HG03469 (cell line): ENCODE data around the gene HDAC4.

ENCODE experiments used
- ATAC-seq: cut with Tn5 transposase; IDR thresholded peaks from one replicate; pipeline ENCODE4 v1.9.1; 2021; ENCODE audit warnings: mild to moderate bottlenecking, moderate library complexity, moderate number of reproducible peaks; ENCODE audit not compliant: unreplicated experiment

The HDAC4 gene

GRCh38 chr2:239009589-239009961, 391.2 kb downstream of the HDAC4 start:
- no peak for ATAC-seq

DNA sequence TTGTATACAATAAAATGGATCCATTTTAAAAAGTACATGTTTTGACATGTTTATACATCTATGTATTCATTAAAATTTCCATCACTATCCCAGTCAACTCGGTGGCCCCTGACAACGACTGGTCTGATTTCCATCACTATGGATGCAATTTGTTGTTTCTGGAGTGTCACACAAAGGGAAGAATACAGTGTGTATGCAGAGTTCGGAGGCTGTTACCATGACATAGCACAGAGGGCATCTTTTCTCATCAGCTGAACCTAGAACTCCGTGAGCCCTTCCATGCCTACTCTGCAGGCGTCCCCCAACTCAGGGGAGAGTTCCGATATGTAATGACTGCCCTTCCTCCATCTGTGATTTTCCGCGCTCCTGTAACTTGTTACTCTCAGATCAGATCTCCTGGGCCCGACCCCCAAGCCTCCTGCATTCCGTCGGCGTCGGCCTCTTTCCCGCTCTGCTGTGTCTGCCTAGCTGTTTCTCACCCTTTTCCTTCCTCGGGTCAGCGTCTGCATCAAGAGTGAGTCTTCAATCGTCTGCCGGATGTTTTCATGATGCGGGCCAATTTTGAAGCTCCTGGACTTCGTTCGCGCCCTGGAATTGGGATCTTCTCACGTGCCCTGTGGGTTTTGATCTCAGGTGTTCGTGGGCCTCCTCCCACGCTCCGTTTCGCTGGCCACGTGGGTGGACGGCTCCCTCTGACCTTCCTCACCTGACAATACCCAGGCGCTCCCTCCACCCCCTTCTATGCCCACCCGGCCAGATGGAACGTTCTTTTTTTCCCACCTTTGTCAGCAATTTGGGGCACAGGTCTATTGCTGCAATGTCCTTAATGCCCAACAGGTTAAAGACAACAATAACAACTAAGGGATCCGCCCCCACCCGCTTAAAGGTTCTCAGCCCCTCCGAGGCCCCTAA, 391.9 kb downstream of the HDAC4 start:
- ATAC-seq = no peak

- no peak for ATAC-seq
Measured at GRCh38 chr2:239008004-239008403, 392.8 kb downstream of the HDAC4 start.

- no peak for ATAC-seq
Measured at GRCh38 chr2:239006622-239007285, 394.1 kb downstream of the HDAC4 start.

GRCh38 chr2:239005586-239005985, 395.2 kb downstream of the HDAC4 start:
- ATAC-seq = no peak

DNA sequence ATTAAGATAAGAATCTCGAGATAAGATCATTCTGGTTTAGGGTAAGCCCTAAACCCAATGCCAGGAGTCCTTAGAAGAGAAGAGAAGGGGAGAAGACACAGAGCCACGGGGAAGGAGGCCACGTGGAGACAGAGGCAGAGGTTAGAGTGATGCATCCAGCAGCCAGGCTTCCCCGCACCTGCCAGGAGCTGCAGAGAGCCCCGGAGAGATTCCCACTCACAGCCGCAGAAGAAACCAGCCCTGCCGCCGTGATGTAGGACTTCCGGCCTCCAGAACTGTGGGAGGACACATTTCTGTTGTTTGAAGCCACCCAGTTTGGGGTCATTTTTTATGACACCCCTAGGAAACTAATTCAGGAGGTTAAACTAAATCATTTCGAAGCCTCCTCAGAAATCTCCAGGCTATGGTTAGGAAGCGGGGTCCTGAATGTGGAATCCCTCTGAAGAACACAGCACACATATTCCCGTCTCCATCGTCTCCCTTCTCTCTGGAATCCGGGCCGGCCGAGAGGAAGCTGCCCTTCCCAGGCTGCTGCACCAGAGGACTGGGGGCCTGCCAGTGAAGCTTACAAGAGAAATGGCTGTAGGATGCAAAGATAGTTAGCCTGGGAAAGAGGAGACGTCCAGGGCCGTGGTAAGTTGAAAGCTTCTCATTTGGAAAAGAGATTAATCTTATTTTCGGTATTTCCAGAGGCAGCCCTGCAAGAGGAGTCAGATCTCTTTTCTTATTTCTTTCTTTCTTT, 396.4 kb downstream of the HDAC4 start:
- ATAC-seq = no peak

DNA sequence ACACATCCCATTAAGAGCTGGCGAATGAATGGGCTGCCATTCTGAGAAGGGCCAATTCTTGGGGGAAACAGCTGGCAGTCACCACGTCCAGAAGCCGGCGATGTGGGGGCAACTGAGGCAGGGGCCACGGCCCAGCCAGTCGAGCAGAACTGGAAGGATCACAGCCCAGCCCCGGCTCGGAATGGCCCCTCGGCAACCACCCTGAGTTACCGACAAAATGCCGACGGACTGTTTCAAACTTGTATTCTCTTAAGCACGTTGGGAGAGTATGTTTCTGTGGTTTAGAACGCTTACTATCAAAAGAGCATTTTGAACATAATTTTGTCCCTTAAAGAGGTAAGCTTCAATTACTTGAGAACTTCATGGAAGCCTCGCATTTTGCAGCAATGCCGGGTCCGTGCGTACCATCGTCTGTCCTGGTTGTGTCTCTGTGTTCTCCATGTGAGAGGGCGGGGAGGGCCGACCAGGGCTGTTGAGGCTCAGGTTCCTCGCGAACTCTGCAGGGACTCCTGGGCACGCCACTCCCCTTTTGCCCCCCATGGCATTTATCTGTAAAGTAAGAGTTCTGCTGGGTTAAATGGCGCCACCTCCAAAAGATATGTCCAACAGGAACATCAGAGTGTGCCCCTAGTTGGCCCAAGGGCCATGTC, 397.1 kb downstream of the HDAC4 start:
- ATAC-seq = no peak

GRCh38 chr2:239002954-239003623, 397.7 kb downstream of the HDAC4 start:
- ATAC-seq = no peak

- no peak for ATAC-seq
Measured at GRCh38 chr2:239002591-239002953, 398.2 kb downstream of the HDAC4 start.

GRCh38 chr2:239001794-239002193, 399.0 kb downstream of the HDAC4 start:
- ATAC-seq = no peak

DNA sequence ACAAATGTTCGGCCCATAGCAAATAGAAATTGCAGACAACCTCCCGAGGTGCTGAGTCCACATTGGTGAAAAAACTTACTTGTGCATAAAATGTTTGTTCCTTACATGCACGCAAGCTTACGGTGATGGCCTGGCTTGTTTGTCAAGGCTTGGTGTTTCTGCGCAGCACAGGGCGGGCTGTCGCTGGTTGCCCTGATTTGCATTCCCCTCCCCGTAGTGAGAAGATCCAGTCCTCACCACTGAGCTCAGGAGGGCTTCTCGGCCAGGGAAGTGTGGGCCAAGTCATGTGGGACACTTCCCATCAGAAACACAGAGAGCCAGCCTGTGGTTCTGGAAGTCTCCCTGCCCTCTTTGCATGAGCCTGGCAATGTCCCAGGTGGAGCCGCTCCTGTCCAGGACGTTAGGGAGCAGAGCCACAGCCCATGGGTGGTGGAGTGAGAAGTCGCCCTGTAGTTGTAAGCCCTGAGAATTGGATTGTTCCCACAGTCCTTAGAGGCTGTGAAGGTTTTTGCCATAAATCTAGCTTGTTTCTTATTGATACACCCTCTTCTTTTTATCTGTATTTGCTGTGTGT, 400.2 kb downstream of the HDAC4 start:
- no peak for ATAC-seq

- no peak for ATAC-seq
Measured at GRCh38 chr2:239000089-239000488, 400.7 kb downstream of the HDAC4 start.

DNA sequence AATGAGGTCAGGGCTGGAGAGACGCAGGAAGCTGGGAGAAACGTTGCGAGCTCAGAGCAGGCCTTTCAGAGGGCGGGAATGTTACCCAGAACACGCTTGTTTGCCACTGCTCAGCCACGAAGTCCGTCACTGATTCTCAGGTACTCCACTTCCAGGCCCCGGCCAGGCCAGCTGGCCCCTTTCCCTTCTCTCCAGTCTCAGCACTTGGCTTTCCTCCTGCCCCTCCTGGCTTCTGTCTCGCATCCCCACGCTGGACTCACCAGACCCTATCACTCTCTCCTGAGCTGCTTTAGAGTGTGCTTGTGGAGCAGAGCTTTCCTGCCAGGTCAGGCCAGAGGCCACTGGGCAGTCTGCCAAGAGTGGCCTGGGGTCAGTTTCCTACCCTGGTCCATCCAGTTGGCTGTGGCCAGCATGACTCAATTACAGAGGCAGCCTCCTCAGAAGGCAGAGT, 401.5 kb downstream of the HDAC4 start:
- ATAC-seq = no peak

GRCh38 chr2:238998801-238999200, 402.0 kb downstream of the HDAC4 start:
- ATAC-seq = no peak
